Mucosa of descending colon (tissue), 3 donors: ENCODE measurements around the gene TRAPPC10. TPM values are rescaled to one million over a fixed set of nuclear protein-coding genes. Genes with fewer than 3 reads are reported as not detected.

Experiments
- ATAC-seq: fragments of 200-7000 bp; cut with Tn5 transposase; one replicate; pipeline ENCODE4 v1.9.1; 2020; ENCODE audit warnings: mild to moderate bottlenecking, moderate library complexity
- DNase-seq, 3 donors: peaks; one replicate each; pipeline ENCODE4 v3.0.0-alpha.2; 2020
- H3K36me3 ChIP-seq: fragments of 200-600 bp; one replicate; pipeline ENCODE4 v1.8.0; 2021; ENCODE audit warnings: low read depth, mild to moderate bottlenecking
- H3K4me1 ChIP-seq: fragments of 200-600 bp; one replicate; pipeline ENCODE4 v1.8.0; 2021; ENCODE audit warnings: low read depth, mild to moderate bottlenecking
- H3K4me3 ChIP-seq: fragments of 200-600 bp; one replicate; pipeline ENCODE4 v1.8.0; 2021; ENCODE audit warnings: mild to moderate bottlenecking
- H3K9me3 ChIP-seq: fragments of 200-600 bp; one replicate; pipeline ENCODE4 v1.8.0; 2021; ENCODE audit warnings: mild to moderate bottlenecking
- intact Hi-C, 2 donors: fragments of 100-400 bp; cut with DNase I in 1 of 2; cut with micrococcal nuclease in 1 of 2; formaldehyde crosslinking; loops; one replicate each; pipeline versions ENCODE4 v1.11.0 to v1.11.1; 2022; cut with DNase I, micrococcal nuclease
- total RNA-seq, 3 donors: library from RNA; stranded (reverse); fragmentation: NEBNext Ultra II Directional in 2 of 3; extraction: Animal tissue kit (Norgen Biotek cat#: 25700) in 2 of 3; gene quantifications; one replicate each; pipeline versions ENCODE4 v1.2.1 to v1.2.4, GENCODE V29; 2021 to 2023
- TF ChIP-seq, protein P1 (sequence below): fragments of 200-600 bp; IDR thresholded peaks from one replicate; pipeline ENCODE4 v1.8.0; 2022; ENCODE audit warnings: antibody characterized with exemption, mild to moderate bottlenecking
- donor health status: DM: no; HTN: no; CAD: no; lungs with moderate emphysema.
- donor health status: DM: no; HTN: no; CAD: no.
- donor health status: DM: no; HTN: yes; CAD: no.

TRAPPC10 gene
- total RNA-seq, 3 donors from 2014 or later = 57.7 to 86.8 (median 61.9) TPM

GRCh38 chr21:44063151-44063912 is 51.2 kb downstream of the TRAPPC10 start:
- Histone ChIP-seq H3K36me3 (no peaks in the 10 kb centered on the region), H3K4me3 (no peak overlapping the region), H3K9me3 (no peaks in the 10 kb centered on the region), H3K4me1 (no peaks in the 10 kb centered on the region)
- intact Hi-C loops = no loop called here
- TF ChIP-seq, protein P1, sequence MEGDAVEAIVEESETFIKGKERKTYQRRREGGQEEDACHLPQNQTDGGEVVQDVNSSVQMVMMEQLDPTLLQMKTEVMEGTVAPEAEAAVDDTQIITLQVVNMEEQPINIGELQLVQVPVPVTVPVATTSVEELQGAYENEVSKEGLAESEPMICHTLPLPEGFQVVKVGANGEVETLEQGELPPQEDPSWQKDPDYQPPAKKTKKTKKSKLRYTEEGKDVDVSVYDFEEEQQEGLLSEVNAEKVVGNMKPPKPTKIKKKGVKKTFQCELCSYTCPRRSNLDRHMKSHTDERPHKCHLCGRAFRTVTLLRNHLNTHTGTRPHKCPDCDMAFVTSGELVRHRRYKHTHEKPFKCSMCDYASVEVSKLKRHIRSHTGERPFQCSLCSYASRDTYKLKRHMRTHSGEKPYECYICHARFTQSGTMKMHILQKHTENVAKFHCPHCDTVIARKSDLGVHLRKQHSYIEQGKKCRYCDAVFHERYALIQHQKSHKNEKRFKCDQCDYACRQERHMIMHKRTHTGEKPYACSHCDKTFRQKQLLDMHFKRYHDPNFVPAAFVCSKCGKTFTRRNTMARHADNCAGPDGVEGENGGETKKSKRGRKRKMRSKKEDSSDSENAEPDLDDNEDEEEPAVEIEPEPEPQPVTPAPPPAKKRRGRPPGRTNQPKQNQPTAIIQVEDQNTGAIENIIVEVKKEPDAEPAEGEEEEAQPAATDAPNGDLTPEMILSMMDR = no peak
- ATAC-seq (no peak), DNase-seq (no peak)

GRCh38 chr21:44064852-44065403 is 52.8 kb downstream of the TRAPPC10 start:
- intact Hi-C loops = no loop called here
- H3K4me3 ChIP-seq = no peak overlapping the region
- DNase-seq (no peak), ATAC-seq (no peak)
- H3K4me1 ChIP-seq = no peaks in the 10 kb centered on the region
- H3K9me3 ChIP-seq = no peaks in the 10 kb centered on the region
- TF ChIP-seq, protein P1 = no peak
- no peaks in the 10 kb centered on the region for H3K36me3 ChIP-seq

DNA sequence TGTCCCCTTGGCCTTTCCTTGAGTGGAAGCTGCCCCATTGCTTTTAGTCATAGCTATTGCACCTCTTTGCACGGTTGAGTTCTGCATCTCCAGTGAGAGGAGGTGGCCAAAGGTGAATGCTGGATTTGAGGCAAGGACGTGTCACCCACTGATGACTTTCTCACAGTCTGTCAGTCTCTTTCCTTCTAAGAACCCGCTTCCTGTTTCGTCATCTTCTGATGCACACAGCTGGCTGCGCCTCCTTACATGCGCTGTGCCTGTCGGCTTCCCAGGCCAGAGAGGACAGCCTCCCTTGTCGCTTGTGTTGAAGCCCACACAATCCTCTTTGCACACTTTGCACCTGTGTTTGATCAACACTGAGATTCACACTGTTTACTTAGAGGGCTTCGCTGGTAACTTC is 53.3 kb downstream of the TRAPPC10 start:
- no peaks in the 10 kb centered on the region for H3K9me3 ChIP-seq
- no peaks in the 10 kb centered on the region for H3K4me1 ChIP-seq
- intact Hi-C loops = no loop called here
- TF ChIP-seq, protein P1 = no peak
- H3K36me3 ChIP-seq = no peaks in the 10 kb centered on the region
- ATAC-seq (peak; percentile 85), DNase-seq (peak in 2 of 3 donors; percentile 51 to 70)
- H3K4me3 ChIP-seq = no peak overlapping the region

DNA sequence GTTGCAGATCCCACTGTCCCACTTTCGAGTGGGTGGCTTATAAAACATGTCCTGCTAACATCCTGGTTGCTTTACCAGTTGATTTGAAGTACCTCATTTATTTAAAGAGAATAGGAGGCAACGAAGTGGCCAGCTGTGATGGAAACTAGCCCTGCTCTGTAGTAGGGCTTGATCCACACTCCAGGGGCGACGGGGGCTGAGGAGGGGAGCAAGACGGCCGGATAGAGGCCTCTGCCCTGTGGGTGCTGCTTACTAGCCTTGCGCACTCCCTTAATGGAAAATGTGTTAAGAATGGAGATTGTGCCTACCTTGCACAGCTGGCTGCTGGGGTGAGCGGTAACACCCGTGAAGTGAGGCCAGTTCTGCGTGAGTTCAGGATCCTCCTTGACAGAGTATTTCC is 54.0 kb downstream of the TRAPPC10 start:
- Histone ChIP-seq H3K4me1 (no peaks in the 10 kb centered on the region), H3K36me3 (no peaks in the 10 kb centered on the region), H3K4me3 (no peak overlapping the region), H3K9me3 (no peaks in the 10 kb centered on the region)
- TF ChIP-seq, protein P1 = no peak
- intact Hi-C loops = no loop called here
- ATAC-seq (no peak), DNase-seq (no peak)

DNA sequence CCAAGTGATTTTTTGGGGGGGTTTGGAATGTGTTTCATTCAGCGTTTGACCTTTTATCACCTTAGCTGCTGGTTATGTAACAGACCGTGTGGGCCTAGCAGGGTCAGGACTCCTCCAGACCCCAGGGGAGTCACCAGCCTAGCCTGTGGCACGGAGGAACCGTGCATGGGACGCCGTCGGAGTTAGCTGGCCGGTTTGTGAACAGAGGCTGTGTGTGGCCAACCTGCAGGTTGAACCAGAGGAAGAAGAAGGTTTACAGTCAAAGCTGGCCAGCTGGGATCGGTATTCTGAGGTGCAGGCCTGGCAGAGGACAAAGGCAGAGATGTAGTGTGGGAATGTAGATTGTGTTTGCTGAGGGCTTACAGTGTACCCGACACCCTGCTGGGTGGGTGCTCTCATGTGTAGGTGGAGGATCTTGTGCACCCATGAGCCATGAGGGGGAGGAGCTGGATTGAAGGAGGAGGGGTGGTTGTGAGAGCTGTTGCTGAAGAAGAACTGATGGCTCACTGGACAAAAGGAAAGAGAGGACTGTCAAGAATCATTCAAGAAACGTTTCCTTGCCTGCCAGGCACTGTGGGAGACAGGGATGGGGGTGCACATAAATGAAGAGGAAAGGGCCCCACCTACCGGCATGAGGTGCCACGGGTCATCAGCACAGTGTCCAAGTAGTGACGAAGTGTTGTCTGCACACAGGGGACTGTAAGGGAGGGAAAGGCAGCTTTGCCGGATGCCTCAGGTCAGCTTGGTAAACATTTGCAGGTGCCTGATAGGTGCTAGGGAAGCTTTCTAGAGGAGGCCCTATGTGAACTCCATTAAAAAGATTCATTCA is 55.1 kb downstream of the TRAPPC10 start:
- Histone ChIP-seq H3K4me1 (no peaks in the 10 kb centered on the region), H3K36me3 (no peaks in the 10 kb centered on the region), H3K4me3 (no peak overlapping the region), H3K9me3 (no peaks in the 10 kb centered on the region)
- intact Hi-C loops = no loop called here
- TF ChIP-seq, protein P1 = no peak
- no peak for DNase-seq
- no peak for ATAC-seq
